Fibroblast of peridontal ligament (primary cell): ENCODE data around the gene AGAP3.

Source experiments
- DNase-seq: peaks from one replicate; pipeline ENCODE4 v3.0.0-alpha.2; 2010; ENCODE audit errors: extremely low read depth

AGAP3 gene

GRCh38 chr7:151088019-151088855 is 2.0 kb downstream of the AGAP3 start:
- no peak for DNase-seq

- DNase-seq: peak; percentile 52
Observed at GRCh38 chr7:151088856-151089699, 2.8 kb downstream of the AGAP3 start.

- DNase-seq: no peak
Observed at GRCh38 chr7:151089893-151090730, 3.8 kb downstream of the AGAP3 start.

- no peak for DNase-seq
Observed at GRCh38 chr7:151091003-151091402, 4.7 kb downstream of the AGAP3 start.

- DNase-seq: no peak
Observed at GRCh38 chr7:151091431-151091830, 5.2 kb downstream of the AGAP3 start.

- DNase-seq: no peak
Observed at GRCh38 chr7:151091988-151092387, 5.7 kb downstream of the AGAP3 start.

GRCh38 chr7:151093748-151094147 is 7.5 kb downstream of the AGAP3 start:
- DNase-seq: no peak

- no peak for DNase-seq
Observed at GRCh38 chr7:151094675-151095074, 8.4 kb downstream of the AGAP3 start.

- DNase-seq: no peak
Observed at GRCh38 chr7:151095123-151095797, 9.0 kb downstream of the AGAP3 start.

- DNase-seq: no peak
Observed at GRCh38 chr7:151095828-151096475, 9.7 kb downstream of the AGAP3 start.

GRCh38 chr7:151099486-151100211 is 13.4 kb downstream of the AGAP3 start:
- no peak for DNase-seq

GRCh38 chr7:151100921-151101320 is 14.6 kb downstream of the AGAP3 start:
- no peak for DNase-seq

- no peak for DNase-seq
Observed at GRCh38 chr7:151101621-151102396, 15.5 kb downstream of the AGAP3 start.

GRCh38 chr7:151102991-151103390 is 16.7 kb downstream of the AGAP3 start:
- no peak for DNase-seq

- DNase-seq: no peak
Observed at GRCh38 chr7:151103973-151104372, 17.7 kb downstream of the AGAP3 start.

- peak; percentile 90 for DNase-seq
Observed at GRCh38 chr7:151104411-151105235, 18.3 kb downstream of the AGAP3 start.

- DNase-seq: no peak
Observed at GRCh38 chr7:151107882-151108281, 21.6 kb downstream of the AGAP3 start.
